Measurements from ENCODE around the gene SPTAN1. TPM values are rescaled to one million over a fixed set of nuclear protein-coding genes. Genes with fewer than 3 reads are reported as not detected.

SPTAN1 gene
- total and polyA plus RNA-seq, 2 of the 4 experiments (the other 2 are of a cell fraction): 275 to 327 TPM

DNA sequence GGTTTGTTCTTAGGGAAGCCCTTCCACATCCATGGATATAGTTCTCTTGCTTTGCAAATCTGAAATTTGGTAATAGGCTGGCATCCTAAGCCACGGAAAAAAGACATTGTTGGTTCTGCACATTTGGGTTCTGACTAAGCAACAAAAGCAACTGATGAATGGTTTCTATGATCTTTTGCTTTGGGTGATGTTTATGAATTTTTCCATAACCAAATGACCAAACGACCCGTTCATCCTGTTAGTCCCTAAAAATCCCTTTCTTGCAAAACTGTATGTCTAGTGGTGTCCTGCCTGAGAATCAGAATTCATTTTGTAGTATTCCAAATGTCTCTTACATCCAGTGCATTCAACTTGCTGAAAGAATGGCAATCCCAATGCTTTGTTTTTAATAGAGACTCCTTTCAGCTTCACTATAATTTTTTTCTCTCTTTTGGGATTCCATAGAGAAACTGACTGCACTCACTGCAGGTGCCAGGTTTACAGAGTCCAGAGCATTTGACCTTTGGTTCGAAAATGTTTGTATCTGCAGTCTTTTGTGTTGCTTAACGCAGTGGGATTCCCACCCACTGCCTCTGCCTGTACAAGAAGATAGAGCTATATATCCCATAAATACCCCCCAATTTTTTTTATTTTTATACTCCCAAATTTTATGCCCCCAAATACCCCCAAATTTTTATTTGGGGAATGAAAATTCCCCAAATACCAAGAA, 4.7 kb downstream of the SPTAN1 start:
- Histone ChIP-seq H4K91ac (ENCODE audit: insufficient read depth, low read depth, low read length) (no peak overlapping the region), H3K14ac (replicated peaks; ENCODE audit: low read depth, low read length) (no peak overlapping the region), H4K5ac (ENCODE audit: low read depth, low read length) (no peak overlapping the region), H3K27me3 (ENCODE audit: control insufficient read depth, insufficient read depth, low read length) (no peaks in the 10 kb centered on the region), H4K8ac (ENCODE audit: low read depth in 2 of 2, low read length in 2 of 2) (no peak overlapping the region), H2BK120ac (ENCODE audit: low read depth, low read length) (no peak overlapping the region), H4K20me1 (ENCODE audit: insufficient read depth, low read length) (peaks cover 72% of the 10 kb centered on the region), H2BK15ac (ENCODE audit: low read depth, low read length) (no peak overlapping the region; the same call in 2 of the 3 replicates), H3K9ac (ENCODE audit: low read depth, low read length) (no peak overlapping the region), H2AFZ (replicated peaks; ENCODE audit: low read length, poor library complexity) (no peak overlapping the region), H2BK20ac (ENCODE audit: low read depth, low read length) (no peak overlapping the region), H3K36me3 (ENCODE audit: control insufficient read depth, insufficient read depth, low read length) (0 out of 2 replicates have a peak, but pooled peaks cover 1% of the 10 kb centered on the region), H2AK9ac (replicated peaks; ENCODE audit: low read depth, low read length, poor library complexity) (no peak overlapping the region), H3K79me1 (ENCODE audit: low read depth in 1 of 2, low read length in 2 of 2) (peaks cover 3 to 58% of the 10 kb centered on the region in 2 experiments; a peak in 3 of 4 replicates), H3K56ac (ENCODE audit: extremely low read depth, insufficient read depth, low read length) (no peak overlapping the region), H3K4me2 (ENCODE audit: low read depth, low read length) (no peak overlapping the region), H3K4me1 (ENCODE audit: control insufficient read depth, insufficient read depth, low read length) (peaks cover 5% of the 10 kb centered on the region), H3K4me3 (ENCODE audit: insufficient read depth, low read depth, low read length) (no peak overlapping the region), H3K4ac (ENCODE audit: low read depth, low read length) (no peak overlapping the region), H3K23ac (ENCODE audit: low read depth, low read length) (no peak overlapping the region; the same call in 1 of the 2 replicates), H2BK5ac (ENCODE audit: low read depth, low read length, poor library complexity, severe bottlenecking) (no peak overlapping the region), H3K27ac (ENCODE audit: insufficient read depth, low read length) (no peak overlapping the region), H3K18ac (ENCODE audit: low read depth, low read length) (no peak overlapping the region), H2AK5ac (ENCODE audit: low read depth, low read length) (no peak overlapping the region), H3K9me1 (ENCODE audit: insufficient read depth, low read length) (no peaks in the 10 kb centered on the region; the same call in 1 of the 2 replicates), H3K9me3 (ENCODE audit: control insufficient read depth, insufficient read depth, low read length) (no peaks in the 10 kb centered on the region)
- TF ChIP-seq RCOR1 (IDR thresholded peaks at IDR 0.05; ENCODE audit: insufficient replicate concordance, low read length) (no peak), MAZ (IDR thresholded peaks at IDR 0.05; ENCODE audit: borderline replicate concordance, low read depth, low read length) (no peak)
- TF ChIP-seq, protein P1, sequence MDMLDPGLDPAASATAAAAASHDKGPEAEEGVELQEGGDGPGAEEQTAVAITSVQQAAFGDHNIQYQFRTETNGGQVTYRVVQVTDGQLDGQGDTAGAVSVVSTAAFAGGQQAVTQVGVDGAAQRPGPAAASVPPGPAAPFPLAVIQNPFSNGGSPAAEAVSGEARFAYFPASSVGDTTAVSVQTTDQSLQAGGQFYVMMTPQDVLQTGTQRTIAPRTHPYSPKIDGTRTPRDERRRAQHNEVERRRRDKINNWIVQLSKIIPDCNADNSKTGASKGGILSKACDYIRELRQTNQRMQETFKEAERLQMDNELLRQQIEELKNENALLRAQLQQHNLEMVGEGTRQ (IDR thresholded peaks at IDR 0.05; ENCODE audit: low read depth, low read length): no peak
- TF ChIP-seq, protein P2, sequence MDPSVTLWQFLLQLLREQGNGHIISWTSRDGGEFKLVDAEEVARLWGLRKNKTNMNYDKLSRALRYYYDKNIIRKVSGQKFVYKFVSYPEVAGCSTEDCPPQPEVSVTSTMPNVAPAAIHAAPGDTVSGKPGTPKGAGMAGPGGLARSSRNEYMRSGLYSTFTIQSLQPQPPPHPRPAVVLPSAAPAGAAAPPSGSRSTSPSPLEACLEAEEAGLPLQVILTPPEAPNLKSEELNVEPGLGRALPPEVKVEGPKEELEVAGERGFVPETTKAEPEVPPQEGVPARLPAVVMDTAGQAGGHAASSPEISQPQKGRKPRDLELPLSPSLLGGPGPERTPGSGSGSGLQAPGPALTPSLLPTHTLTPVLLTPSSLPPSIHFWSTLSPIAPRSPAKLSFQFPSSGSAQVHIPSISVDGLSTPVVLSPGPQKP (IDR thresholded peaks at IDR 0.05; ENCODE audit: borderline replicate concordance, low read depth, low read length): no peak
- in situ Hi-C loops (cut with MboI; ENCODE audit: low sequenced_read_pairs): loop anchor here (10.0 kb wide), 1 partner anchor 262 kb away; no protein-coding TSS in a partner anchor
- no TSS peak for BruUV-seq (replicated peaks)
- CTCF ChIA-PET: no interaction called here
- DNase-seq: no peak
- POLR2A ChIA-PET (ENCODE audit: unreplicated experiment): no interaction called here
- WGBS, 2 experiments (ENCODE audit: extremely low coverage in 2 of 2, insufficient read length in 1 of 2): no CpG with 5 or more reads among the region's 5 CpGs
- dilution Hi-C loops (cut with HindIII; ENCODE audit: low sequenced_read_pairs, unreplicated experiment): no loop called here
- ATAC-seq (ENCODE audit: low read depth): no peak
- intact Hi-C loops (cut with micrococcal nuclease): no loop called here
